HEK293T (cell line): ENCODE results near the gene P3H2.

ENCODE experiments used
- ARNT ChIP-seq: fragments of 450-650 bp; IDR thresholded peaks from 2 replicates; pipeline ENCODE4 v1.6.1; 2017; ENCODE audit warnings: mild to moderate bottlenecking
- BHLHE40 ChIP-seq: fragments of 450-650 bp; IDR thresholded peaks from 2 replicates; pipeline ENCODE4 v1.6.1; 2016; ENCODE audit warnings: mild to moderate bottlenecking, moderate library complexity, borderline replicate concordance
- ELF4 ChIP-seq: fragments of 450-650 bp; IDR thresholded peaks from 2 replicates; pipeline ENCODE4 v1.6.1; 2017; ENCODE audit warnings: antibody characterized with exemption
- FOXK2 ChIP-seq: fragments of 450-650 bp; IDR thresholded peaks from 2 replicates; pipeline ENCODE4 v1.6.1; 2016; ENCODE audit warnings: mild to moderate bottlenecking
- FOXM1 ChIP-seq: fragments of 450-650 bp; IDR thresholded peaks from 2 replicates; pipeline ENCODE4 v1.6.1; 2017; ENCODE audit warnings: mild to moderate bottlenecking, borderline replicate concordance
- SUZ12 ChIP-seq: fragments of 450-650 bp; IDR thresholded peaks from 2 replicates; pipeline ENCODE4 v1.6.1; 2016; ENCODE audit warnings: mild to moderate bottlenecking
- TF ChIP-seq, protein P1 (sequence below): fragments of 450-650 bp; IDR thresholded peaks from 2 replicates; pipeline ENCODE4 v1.6.1; 2016

DNA sequence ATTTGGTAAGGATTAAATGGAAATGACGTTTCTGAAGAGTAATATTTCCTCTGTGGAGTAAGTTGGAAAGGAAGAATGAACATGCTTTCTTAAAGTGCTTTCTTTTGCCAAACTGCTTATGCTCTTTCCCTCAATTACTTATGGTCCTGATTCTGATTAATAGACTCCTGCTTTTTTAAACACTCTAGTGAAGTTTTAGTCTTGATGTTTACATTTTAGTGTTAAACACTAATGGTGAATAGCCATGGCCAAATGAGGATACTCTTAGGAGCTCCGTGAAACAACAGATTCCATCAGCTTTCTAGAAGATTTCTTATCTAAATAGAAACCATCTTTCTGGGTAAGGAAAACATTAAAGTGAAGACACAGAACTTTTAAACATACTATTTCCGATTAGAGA lies 117.6 kb downstream of the P3H2 start:
- TF ChIP-seq SUZ12 (no peak), BHLHE40 (no peak), FOXK2 (no peak), ARNT (no peak), FOXM1 (no peak), ELF4 (no peak)
- TF ChIP-seq, protein P1, sequence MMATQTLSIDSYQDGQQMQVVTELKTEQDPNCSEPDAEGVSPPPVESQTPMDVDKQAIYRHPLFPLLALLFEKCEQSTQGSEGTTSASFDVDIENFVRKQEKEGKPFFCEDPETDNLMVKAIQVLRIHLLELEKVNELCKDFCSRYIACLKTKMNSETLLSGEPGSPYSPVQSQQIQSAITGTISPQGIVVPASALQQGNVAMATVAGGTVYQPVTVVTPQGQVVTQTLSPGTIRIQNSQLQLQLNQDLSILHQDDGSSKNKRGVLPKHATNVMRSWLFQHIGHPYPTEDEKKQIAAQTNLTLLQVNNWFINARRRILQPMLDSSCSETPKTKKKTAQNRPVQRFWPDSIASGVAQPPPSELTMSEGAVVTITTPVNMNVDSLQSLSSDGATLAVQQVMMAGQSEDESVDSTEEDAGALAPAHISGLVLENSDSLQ: no peak
